PC-9 (cell line): ENCODE data around the gene GADD45G. TPM values are rescaled to one million over a fixed set of nuclear protein-coding genes. Genes with fewer than 3 reads are reported as not detected.

Source experiments
- Bru-seq: library from RNA; stranded (reverse); fragments of 400-500 nt; gene quantifications from one replicate; lab custom pipeline; 2021; lab: Mats Ljungman, UMichigan
- BruChase-seq, 2 experiments: library from RNA; stranded (reverse); fragments of 400-500 nt; gene quantifications; one replicate each; lab custom pipeline; 2021; lab: Mats Ljungman, UMichigan
- BruUV-seq: library from RNA; stranded (reverse); fragments of 400-500 nt; replicated peaks from 2 replicates; lab custom pipeline; 2021; lab: Mats Ljungman, UMichigan
- CTCF ChIA-PET: fragments of 300-600 bp; sonication (Branson Sonifier 250); formaldehyde crosslinking; loops from one replicate; lab custom pipeline; 2022; ENCODE audit warnings: antibody characterized with exemption; lab: Charles Lee
- POLR2A ChIA-PET: fragments of 300-600 bp; sonication (Branson Sonifier 250); formaldehyde crosslinking; loops from one replicate; lab custom pipeline; 2022; ENCODE audit warnings: antibody characterized with exemption; ENCODE audit not compliant: unreplicated experiment; lab: Charles Lee
- DNase-seq, 2 experiments: peaks; one replicate each; pipeline versions ENCODE4 v3.0.0 to v3.0.0-alpha.2; 2015 to 2022; ENCODE audit warnings: mixed read lengths in 1 of 2
- H2AFZ ChIP-seq: fragments of 200-600 bp; sonication (generic); 2 replicates; pipeline ENCODE4 v1.8.1; 2017; ENCODE audit warnings: antibody characterized with exemption
- H3F3A ChIP-seq: fragments of 200-600 bp; sonication (generic); 2 replicates; pipeline ENCODE4 v1.8.1; 2017; ENCODE audit warnings: antibody characterized with exemption, mild to moderate bottlenecking, low read depth; ENCODE audit not compliant: insufficient read depth
- H3K27ac ChIP-seq: fragments of 200-600 bp; sonication (generic); 2 replicates; pipeline ENCODE4 v1.6.1; 2016; ENCODE audit warnings: mixed run types
- H3K27me3 ChIP-seq: fragments of 200-600 bp; sonication (generic); 2 replicates; pipeline ENCODE4 v1.6.1; 2016; ENCODE audit warnings: low read depth, mixed run types; ENCODE audit not compliant: insufficient read depth
- H3K36me3 ChIP-seq: fragments of 200-600 bp; sonication (generic); 2 replicates; pipeline ENCODE4 v1.6.1; 2016; ENCODE audit warnings: low read depth, mixed run types
- H3K4me1 ChIP-seq: fragments of 200-600 bp; sonication (generic); replicated peaks from 2 replicates; pipeline ENCODE4 v1.6.1; 2016; ENCODE audit warnings: mixed run types; ENCODE audit not compliant: insufficient read depth
- H3K4me2 ChIP-seq: fragments of 200-600 bp; sonication (generic); 2 replicates; pipeline ENCODE4 v1.6.1; 2017; ENCODE audit warnings: mixed run types
- H3K4me3 ChIP-seq: fragments of 200-600 bp; sonication (generic); 2 replicates; pipeline ENCODE4 v1.6.1; 2016; ENCODE audit warnings: mixed run types
- H3K79me2 ChIP-seq: fragments of 200-600 bp; sonication (generic); 2 replicates; pipeline ENCODE4 v1.6.1; 2017; ENCODE audit warnings: low read depth, mixed run types
- H3K9me2 ChIP-seq: fragments of 200-600 bp; sonication (generic); 2 replicates; pipeline ENCODE4 v1.8.1; 2017; ENCODE audit warnings: mild to moderate bottlenecking; ENCODE audit not compliant: insufficient read depth
- H3K9me3 ChIP-seq: fragments of 200-600 bp; sonication (generic); 2 replicates; pipeline ENCODE4 v1.8.1; 2016; ENCODE audit warnings: low read depth; ENCODE audit not compliant: insufficient read depth
- H4K20me1 ChIP-seq: fragments of 200-600 bp; sonication (generic); 2 replicates; pipeline ENCODE4 v1.8.1; 2017; ENCODE audit not compliant: insufficient read depth
- CTCF ChIP-seq: fragments of 200-600 bp; sonication (generic); conservative IDR thresholded peaks from 2 replicates; pipeline ENCODE4 v1.6.1; 2017; ENCODE audit warnings: mixed run types, antibody characterized with exemption, mild to moderate bottlenecking, moderate library complexity
- EZH2 ChIP-seq: fragments of 200-600 bp; sonication (generic); IDR thresholded peaks from 2 replicates; pipeline ENCODE4 v1.8.0; 2017; ENCODE audit warnings: antibody characterized with exemption, low read depth
- intact Hi-C: fragments of 100-400 bp; cut with micrococcal nuclease; formaldehyde crosslinking; loops from one replicate; pipeline ENCODE4 v1.10.0; 2022; ENCODE audit not compliant: unreplicated experiment
- long read RNA-seq: library from polyadenylated mRNA; stranded (forward); transcript quantifications from one replicate; pipeline ENCODE4 v2.0.0, GENCODE V29; 2022
- total RNA-seq: library from RNA; stranded (reverse); gene quantifications from 2 replicates; pipeline ENCODE4 v1.2.3, GENCODE V29; 2021

The GADD45G gene
- total RNA-seq = 2.4 and 2.9 TPM in 2 replicates
- percentile 42 among the genes with signal in this experiment for Bru-seq, nascent RNA
- BruChase-seq, experiment 1, labeled RNA remaining after a 2-hour chase = percentile 34 among the genes with signal in this experiment
- percentile 43 among the genes with signal in this experiment for BruChase-seq, experiment 2, labeled RNA remaining after a 6-hour chase
- long read RNA-seq, partial matches to known transcripts = 0 of 1 reads
- long read RNA-seq, other reads (novel, unspliced or antisense) = 0 of 1 reads

GRCh38 chr9:89604729-89605464, at the start of gene GADD45G:
TSS of gene GADD45G (plus strand) at chr9:89605012. CDS start at chr9:89605122, 110 bp downstream.
- POLR2A ChIA-PET = no interaction called here
- CTCF ChIA-PET = no interaction called here
- H3K27me3 ChIP-seq = peaks cover 61% of the 10 kb centered on the region
- no peaks in the 10 kb centered on the region for H3K4me1 ChIP-seq
- H3F3A ChIP-seq = no peaks in the 10 kb centered on the region
- no peaks in the 10 kb centered on the region; the same call in 1 of the 2 replicates for H4K20me1 ChIP-seq
- no peaks in the 10 kb centered on the region for H3K79me2 ChIP-seq
- H3K9me2 ChIP-seq = no peaks in the 10 kb centered on the region
- H3K27ac ChIP-seq = no peak within 1 kb of the TSS
- intact Hi-C loops = loop anchor here (5.0 to 10.0 kb wide), 2 partner anchors 390 to 1152 kb away; no protein-coding TSS in a partner anchor
- H3K4me3 ChIP-seq = no peak within 1 kb of the TSS
- DNase-seq = peak in 1 of 2 experiments; percentile 82
- H3K4me2 ChIP-seq = no peak within 1 kb of the TSS
- BruUV-seq = no TSS peak
- no peaks in the 10 kb centered on the region for H3K9me3 ChIP-seq
- no peak within 1 kb of the TSS for H2AFZ ChIP-seq
- H3K36me3 ChIP-seq = no peaks in the 10 kb centered on the region
- TF ChIP-seq EZH2 (no peak), CTCF (no peak)

- Histone ChIP-seq H3F3A (no peaks in the 10 kb centered on the region), H3K4me2 (no peak overlapping the region), H3K4me3 (no peak overlapping the region), H3K9me2 (no peaks in the 10 kb centered on the region), H2AFZ (no peak overlapping the region), H3K36me3 (no peaks in the 10 kb centered on the region), H3K4me1 (no peaks in the 10 kb centered on the region), H3K79me2 (no peaks in the 10 kb centered on the region), H3K27me3 (peaks cover 41% of the 10 kb centered on the region), H3K27ac (no peak overlapping the region), H3K9me3 (no peaks in the 10 kb centered on the region), H4K20me1 (no peaks in the 10 kb centered on the region)
- CTCF ChIA-PET = no interaction called here
- POLR2A ChIA-PET = no interaction called here
- no peak for DNase-seq
- TF ChIP-seq EZH2 = no peak
- TF ChIP-seq CTCF = no peak
- no TSS peak for BruUV-seq
- intact Hi-C loops = no loop called here
Observed at GRCh38 chr9:89555036-89555415, 49.8 kb upstream of the GADD45G start.

- Histone ChIP-seq H3K4me2 (no peak overlapping the region), H3K27ac (no peak overlapping the region), H3K36me3 (no peaks in the 10 kb centered on the region), H3K9me2 (no peaks in the 10 kb centered on the region), H3K27me3 (peaks cover 48% of the 10 kb centered on the region), H3K4me1 (no peaks in the 10 kb centered on the region), H3K79me2 (no peaks in the 10 kb centered on the region), H3F3A (no peaks in the 10 kb centered on the region), H3K9me3 (no peaks in the 10 kb centered on the region), H3K4me3 (no peak overlapping the region), H4K20me1 (no peaks in the 10 kb centered on the region), H2AFZ (no peak overlapping the region)
- ChIA-PET CTCF (no interaction called here), POLR2A (no interaction called here)
- intact Hi-C loops = no loop called here
- TF ChIP-seq EZH2 (no peak), CTCF (no peak)
- BruUV-seq = no TSS peak
- DNase-seq = no peak
Observed at GRCh38 chr9:89555451-89556375, 49.1 kb upstream of the GADD45G start.
